ENCODE measurements around the gene ZNF280B.
"Not testable (repeated sequence)": the region's sequence is repeated elsewhere in the genome, so short reads cannot be mapped to it uniquely, and the experiment has no call there.

Gene ZNF280B

GRCh38 chr22:22534604-22535415, 26.3 kb upstream of the ZNF280B start:
- no peak for DNase-seq

- no peak for DNase-seq
These were observed 25.3 kb upstream of the ZNF280B start for GRCh38 chr22:22533863-22534262.

- no peak for DNase-seq
These were observed 24.9 kb upstream of the ZNF280B start for GRCh38 chr22:22533417-22533816.

GRCh38 chr22:22532547-22533071, 24.1 kb upstream of the ZNF280B start:
- not testable (repeated sequence) for DNase-seq

GRCh38 chr22:22531770-22532546, 23.4 kb upstream of the ZNF280B start:
- DNase-seq = no peak

- DNase-seq = no peak
These were observed 20.2 kb upstream of the ZNF280B start for GRCh38 chr22:22528780-22529179.

- no peak for DNase-seq
These were observed 18.8 kb upstream of the ZNF280B start for GRCh38 chr22:22527312-22527711.

- DNase-seq = no peak
These were observed 17.8 kb upstream of the ZNF280B start for GRCh38 chr22:22526125-22526912.

- no peak for DNase-seq
These were observed 15.0 kb upstream of the ZNF280B start for GRCh38 chr22:22523494-22523893.

- DNase-seq = no peak
These were observed 13.1 kb upstream of the ZNF280B start for GRCh38 chr22:22521631-22522030.

- DNase-seq = no peak
These were observed 12.4 kb upstream of the ZNF280B start for GRCh38 chr22:22520667-22521602.

- DNase-seq = no peak
These were observed 11.6 kb upstream of the ZNF280B start, which contains the start of gene ZNF280A for GRCh38 chr22:22520020-22520656. TSS of gene ZNF280A (minus strand) at chr22:22520270. CDS start at chr22:22515630, 4,640 bp downstream.

- no peak for DNase-seq
These were observed 11.0 kb upstream of the ZNF280B start for GRCh38 chr22:22519591-22519990.

GRCh38 chr22:22516992-22517391, 8.4 kb upstream of the ZNF280B start:
- DNase-seq = no peak

- no peak for DNase-seq
These were observed 7.3 kb upstream of the ZNF280B start for GRCh38 chr22:22515890-22516289.

GRCh38 chr22:22514431-22514830, 5.9 kb upstream of the ZNF280B start:
- DNase-seq = peak; percentile 4

- DNase-seq = no peak
These were observed 5.1 kb upstream of the ZNF280B start for GRCh38 chr22:22513619-22514018.

- DNase-seq = no peak
These were observed 4.4 kb upstream of the ZNF280B start for GRCh38 chr22:22512951-22513350.

GRCh38 chr22:22510833-22511232, 2.3 kb upstream of the ZNF280B start:
- not testable (repeated sequence) for DNase-seq

- DNase-seq = not testable (repeated sequence)
These were observed 1.4 kb upstream of the ZNF280B start for GRCh38 chr22:22509912-22510311.

- DNase-seq = no peak
These were observed 734 bp downstream of the ZNF280B start for GRCh38 chr22:22507743-22508273.

All from NCI-H345 (cell line).